Fibroblast of skin of scalp (primary cell): ENCODE data around the gene PTPRD.

ENCODE experiments used
- DNase-seq: peaks from one replicate; pipeline ENCODE4 v3.0.0-alpha.2; 2013

Gene PTPRD

GRCh38 chr9:8736805-8737204, 1876.0 kb downstream of the PTPRD start:
- DNase-seq, result no peak

GRCh38 chr9:8734760-8735159, 1878.0 kb downstream of the PTPRD start:
- DNase-seq, result peak; percentile 64

DNA sequence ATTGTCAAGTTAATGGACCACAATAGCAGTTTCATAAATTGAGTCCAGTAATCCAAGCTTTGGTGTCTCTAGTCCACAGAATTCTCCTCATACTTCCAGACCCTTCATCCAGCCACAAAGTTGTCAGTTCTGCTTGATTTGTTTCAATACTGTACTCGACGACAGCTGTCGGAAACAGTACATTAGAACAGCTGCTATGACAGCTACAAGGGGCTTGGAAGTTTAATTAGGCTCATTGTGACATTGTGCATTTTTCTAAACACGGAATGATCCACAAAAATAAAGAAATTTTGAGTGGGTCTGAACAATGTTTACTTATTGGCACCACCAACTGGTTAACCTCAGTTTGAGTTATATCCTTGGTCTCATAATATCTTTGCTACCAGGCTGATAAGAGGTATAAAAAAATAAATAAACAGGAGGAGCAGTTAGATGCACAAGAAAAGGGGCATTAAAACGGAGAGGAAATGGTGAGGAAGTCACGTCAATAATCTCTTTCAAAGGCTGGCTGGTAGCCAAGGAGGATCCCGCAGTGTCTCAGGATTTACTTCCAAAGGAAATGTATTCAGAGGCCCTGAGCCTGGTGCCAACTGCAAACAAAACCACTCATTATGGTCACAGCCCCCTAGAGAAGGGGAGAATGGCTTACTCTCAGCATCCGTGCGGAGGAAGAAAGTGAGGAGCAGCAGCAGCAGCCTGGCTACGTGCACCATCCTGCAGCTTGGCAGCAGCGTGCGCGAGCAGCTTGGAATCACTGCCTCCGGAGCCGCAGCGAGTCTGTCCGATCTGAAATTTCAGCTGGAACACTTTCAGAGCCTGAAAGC, 1879.5 kb downstream of the PTPRD start:
- DNase-seq, result peak; percentile 49

DNA sequence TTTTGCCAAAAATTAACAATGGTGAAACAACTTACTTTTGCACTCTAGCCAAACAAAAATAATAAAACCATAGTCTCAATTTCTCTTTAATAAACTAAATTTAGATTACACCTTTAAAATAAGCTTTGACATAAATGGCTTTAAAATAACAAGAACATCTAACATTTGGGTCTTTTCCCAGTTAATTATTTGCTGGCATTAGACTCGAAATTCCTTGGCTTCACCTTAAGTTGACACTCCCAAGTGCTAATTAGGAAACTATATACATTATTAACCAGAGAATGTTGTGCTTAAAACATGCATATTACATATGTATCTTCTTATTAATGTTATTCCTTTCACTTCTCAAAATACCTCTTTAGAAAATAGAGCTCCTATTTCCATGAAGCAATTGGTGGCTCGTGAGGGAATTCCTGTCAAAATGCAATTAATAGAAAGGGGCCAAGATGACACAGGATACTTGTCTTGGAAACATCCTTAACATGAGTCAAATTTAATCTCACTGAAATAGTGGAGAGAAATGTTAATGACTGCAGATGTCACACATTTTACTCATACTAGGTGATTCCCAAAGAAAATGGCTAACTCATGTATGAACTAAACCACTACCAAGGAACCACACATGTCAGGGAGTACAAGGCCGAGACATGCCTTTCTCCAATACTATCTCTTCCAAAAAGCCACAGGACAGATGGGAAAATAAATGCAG, 1880.3 kb downstream of the PTPRD start:
- no peak for DNase-seq

DNA sequence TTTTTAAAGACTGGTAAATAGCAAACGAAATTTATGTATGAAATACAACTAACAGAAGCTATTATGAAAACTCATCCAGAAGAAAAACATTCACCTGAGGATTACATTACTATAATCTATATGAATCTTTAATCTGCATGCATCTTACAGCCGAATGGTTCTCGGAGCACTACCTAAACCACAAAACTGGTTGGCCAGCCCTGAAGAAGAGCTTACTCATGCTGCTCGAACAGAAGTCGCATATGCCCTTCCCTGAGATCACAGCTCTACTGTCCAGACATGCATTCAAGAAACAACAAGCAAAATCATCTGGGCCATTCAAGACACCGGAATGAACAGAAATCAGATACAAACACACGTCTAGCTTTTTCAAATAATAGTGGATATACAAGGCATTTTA, 1882.2 kb downstream of the PTPRD start:
- no peak for DNase-seq

GRCh38 chr9:8728910-8729309, 1883.9 kb downstream of the PTPRD start:
- DNase-seq, result no peak

DNA sequence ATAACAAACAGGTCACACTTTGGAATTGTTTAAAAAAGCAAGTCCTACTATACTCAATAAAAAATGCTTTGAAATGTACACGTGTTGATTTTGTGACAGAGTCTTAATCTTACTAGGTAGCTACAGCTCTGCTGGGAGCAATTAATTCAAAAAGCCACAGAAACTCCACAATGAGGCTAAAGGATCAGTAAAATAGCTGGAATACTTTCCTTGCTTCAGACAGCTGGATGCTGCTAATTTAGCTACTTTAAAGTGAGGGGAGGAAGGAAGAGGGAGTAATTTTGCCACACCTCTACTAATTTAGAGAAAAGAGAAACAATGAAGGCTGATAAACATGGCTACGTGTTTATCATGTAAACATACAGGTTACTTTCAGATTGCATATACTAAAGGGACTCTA, 1885.6 kb downstream of the PTPRD start:
- DNase-seq, result no peak

DNA sequence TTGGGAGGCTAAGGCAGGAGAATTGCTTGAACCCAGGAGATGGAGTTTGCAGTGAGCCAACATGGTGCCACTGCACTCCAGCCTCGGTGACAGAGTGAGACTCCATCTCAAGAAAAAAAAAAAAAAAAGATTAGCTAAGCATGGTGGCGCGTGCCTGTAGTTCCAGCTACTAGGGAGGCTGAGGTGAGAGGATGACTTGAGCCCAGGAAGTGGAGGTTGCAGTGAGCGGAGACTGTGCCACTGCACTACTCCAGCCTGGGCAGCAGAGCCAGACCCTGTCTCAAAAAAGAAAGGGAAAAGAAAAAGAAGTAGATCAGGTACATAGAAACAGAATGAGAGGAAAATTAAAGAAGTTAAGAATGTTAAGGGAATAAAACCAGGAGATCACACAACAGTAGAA, 1886.1 kb downstream of the PTPRD start:
- DNase-seq, result no peak

GRCh38 chr9:8725635-8726034, 1887.2 kb downstream of the PTPRD start:
- peak; percentile 48 for DNase-seq

DNA sequence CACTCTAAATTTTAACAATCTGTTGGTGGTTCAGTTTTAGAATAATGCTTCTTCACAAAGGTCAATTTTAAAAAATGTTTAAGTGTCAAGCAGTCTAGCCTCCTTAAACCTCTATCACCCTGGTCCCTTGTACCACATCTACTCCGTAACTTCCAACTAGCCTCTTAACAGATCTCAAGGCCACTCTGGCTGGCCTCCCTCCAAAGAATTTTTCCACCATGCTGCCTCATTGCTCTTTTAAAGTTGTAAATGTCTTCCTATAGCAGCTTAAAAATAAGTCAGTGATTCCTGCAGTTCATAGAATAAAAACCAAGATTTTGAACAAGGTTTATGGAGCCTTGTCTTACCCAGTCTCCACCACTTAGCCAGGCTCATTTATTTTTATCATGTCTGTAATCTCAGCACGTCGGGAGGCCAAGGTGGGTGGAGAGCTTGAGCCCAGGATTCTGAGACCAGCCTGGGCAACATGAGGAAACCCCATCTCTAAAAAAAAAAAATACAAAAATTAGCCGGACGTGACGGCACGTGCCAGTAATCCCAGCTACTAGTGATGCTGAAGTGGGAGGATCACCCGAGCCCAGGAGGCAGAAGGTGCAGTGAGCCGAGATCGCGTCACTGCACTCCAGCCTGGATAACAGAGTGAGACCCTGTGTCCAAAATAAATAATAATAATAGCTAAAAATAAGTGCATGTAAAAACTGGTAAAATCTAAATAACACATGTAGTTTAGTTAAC, 1888.4 kb downstream of the PTPRD start:
- no peak for DNase-seq

DNA sequence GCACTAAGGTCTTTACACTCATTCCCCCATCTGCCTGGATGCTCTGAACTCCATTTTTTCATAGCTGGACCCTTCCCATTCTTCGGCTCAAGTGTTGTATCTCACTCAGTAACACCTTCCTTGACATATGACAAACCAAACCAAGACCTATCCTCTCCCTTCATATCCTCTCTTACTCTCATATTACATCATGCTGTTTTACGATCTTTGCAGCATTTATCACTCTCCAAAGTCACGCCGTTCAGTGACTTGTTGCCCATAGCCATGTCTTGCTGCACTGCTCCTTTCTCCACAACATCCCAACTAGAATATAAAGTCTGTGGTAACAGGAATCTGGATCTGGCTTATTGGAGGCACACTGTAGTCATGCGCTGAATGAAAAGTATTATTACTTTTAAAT, 1889.6 kb downstream of the PTPRD start:
- no peak for DNase-seq

DNA sequence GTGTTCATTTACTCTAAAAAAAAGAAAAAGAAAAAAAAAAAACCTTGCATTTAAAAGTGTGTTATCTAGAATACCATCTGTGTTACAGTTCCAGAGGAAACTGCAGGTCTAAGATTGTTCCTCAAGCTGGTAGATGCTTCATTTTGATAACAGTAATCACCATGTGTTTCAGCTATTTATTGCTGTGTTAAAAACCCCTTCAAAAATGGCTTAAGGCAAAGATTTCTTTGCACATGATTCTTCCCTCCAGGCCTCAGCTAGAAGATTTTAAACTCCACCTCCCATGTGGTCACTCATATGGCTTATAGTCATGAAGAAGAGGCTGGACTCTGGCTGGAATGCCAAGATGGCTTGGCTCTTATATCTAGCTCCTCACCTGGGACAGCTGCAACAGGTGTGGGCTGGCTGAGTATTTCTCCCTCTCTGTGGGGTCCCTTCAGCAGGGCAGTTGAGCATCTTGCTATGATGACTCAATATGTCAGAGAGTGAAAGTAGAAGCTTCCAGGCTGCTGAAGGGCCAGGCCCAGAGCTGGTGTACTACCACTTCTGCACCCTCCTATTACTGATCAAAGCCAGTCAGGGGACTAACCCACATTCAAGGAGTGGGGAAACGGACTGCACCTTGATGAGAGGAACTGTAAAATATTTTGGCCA, 1892.8 kb downstream of the PTPRD start:
- DNase-seq, result no peak

DNA sequence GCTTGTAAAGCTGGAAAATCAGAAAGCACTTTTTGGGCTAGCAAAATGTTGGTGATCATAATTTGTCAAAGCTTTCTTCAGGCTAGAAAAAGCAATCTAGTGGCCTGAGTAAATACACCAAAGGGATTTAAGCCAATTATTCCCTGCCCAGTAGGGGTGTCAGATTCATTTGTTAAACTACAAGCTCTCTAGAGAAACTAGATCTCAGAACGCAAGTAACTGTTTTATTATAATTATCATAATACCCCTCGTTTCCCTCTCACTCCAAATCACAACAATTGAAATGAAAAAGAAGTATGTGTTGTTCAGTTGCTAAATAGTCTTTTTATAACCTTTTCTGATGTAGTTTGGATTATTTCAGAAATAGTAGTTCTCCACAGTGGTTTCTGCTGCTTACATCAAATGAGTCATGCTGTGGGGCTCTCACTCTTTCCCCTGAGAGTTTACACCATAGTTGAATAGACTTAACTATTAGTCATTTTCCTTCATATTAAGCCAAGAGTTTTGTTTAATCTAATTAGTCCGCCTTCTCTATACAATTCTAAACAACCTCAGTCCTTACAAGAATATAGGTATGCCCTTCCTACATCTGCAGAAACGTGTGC, 1894.6 kb downstream of the PTPRD start:
- peak; percentile 91 for DNase-seq

- peak; percentile 35 for DNase-seq
Measured at GRCh38 chr9:8717146-8717545, 1895.7 kb downstream of the PTPRD start.

DNA sequence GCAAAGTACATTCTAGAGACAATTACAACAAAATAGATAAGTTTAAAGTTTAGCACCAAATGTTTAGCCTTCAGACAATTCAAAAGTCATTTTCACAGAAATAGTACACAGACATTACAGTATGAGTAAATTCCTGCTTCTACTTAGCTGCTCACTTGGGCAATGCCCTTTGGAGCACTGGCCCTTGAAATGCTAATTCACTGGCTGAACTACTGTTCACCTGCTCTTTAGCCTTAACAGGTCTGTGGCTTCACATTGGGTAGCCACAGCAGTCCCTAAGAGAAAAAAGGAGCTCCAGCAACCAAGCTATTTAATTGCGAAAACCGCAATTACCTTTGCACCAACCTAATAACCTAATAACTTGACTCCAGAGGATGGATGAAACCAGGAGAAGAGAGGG, 1897.0 kb downstream of the PTPRD start:
- DNase-seq, result no peak

- no peak for DNase-seq
Measured at GRCh38 chr9:8713811-8714165, 1899.0 kb downstream of the PTPRD start.

GRCh38 chr9:8713149-8713810, 1899.5 kb downstream of the PTPRD start:
- DNase-seq, result no peak

DNA sequence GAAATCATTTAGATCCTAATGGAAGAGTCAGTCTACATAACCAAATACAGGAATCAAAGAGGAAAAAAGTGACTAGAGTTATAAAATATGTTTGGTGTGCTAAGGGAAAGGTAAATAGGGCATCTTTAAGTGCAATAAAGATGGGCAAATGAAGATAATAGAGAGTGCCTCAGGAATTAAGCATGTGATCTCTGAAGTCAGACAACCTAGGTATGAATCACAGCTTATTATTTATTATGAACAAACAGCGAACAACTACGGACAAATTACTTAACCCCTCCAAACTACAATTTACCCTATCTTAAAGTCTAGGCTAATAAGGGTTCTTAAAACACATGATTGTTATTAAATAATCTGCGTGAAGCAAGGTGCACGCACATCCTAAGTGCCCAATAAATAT, 1903.1 kb downstream of the PTPRD start:
- no peak for DNase-seq

DNA sequence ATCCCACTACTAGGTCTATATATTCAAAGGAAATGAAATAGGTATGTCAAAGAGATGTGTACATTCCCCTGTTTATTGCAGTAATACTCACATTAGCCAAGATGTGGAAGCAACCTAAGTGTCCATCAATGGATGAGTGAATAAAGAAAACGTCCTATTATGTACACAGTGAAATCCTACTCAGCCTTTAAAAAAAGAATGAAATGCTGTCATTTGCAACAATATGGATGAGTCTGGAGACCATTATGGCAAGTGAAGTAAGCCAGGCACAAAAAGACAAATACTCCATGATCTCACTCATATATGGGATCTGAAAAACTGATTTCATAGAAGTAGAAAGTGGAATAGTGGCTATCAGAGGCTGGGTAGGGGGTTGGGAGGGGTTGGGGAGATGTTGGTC, 1904.1 kb downstream of the PTPRD start:
- no peak for DNase-seq

DNA sequence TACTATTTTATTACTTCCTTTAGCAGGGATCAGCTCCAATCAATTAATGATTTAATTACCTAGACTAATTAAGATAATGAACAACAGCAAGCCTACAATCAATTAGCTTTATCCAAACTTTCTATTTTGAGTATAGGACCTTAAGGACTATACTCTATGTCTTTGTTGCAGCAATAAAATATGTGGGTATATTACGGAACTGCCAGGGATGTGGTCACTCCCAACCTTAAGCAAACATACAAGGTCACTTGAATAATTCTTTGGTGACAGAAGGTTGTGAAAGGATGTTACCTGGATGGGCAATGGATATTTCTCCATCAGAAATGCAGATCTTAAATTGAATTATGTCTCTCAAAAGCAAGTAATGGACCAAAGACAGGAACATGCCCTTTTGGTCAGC, 1905.8 kb downstream of the PTPRD start:
- no peak for DNase-seq

DNA sequence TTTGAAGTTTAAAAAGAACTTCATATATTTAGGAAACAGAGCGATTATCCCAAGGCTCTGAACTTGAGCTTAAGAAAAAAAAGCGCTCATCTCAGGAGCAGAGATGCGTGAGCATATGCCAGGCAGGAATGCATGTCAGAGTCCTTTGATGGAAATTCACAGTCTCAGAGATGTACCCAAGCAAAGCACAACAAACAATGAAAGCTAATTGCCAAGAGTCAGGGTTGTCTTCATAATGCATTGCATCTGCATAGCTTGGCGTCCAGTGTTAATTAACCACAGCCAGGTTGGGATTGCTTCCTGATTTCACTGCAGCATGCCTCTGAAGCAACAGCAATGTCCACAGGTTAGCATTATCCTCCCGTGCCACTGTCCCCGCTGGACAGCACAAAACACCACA, 1906.3 kb downstream of the PTPRD start:
- DNase-seq, result no peak

DNA sequence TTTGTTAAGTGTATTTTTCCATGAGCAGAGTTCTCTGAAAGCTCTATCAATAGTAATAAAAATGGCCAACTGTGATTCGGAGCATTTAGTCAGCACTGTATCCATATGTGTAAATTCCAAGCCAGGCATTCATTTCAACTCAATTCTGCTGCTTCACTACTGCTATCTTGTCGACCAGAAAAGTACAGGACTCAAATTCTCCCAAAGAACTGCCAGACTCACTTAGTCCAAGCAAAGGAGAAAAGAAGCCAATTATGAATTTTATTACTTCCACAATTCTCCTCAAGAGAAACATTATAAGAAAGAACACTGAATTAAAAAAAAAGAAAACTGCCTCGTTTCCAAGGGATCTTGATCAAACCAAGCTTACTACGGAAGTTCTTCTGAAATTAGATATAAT, 1906.9 kb downstream of the PTPRD start:
- DNase-seq, result no peak
